GM12878 (cell line): ENCODE measurements around the gene PRICKLE3. TPM values are rescaled to one million over a fixed set of nuclear protein-coding genes. Genes with fewer than 3 reads are reported as not detected.

ENCODE experiments used
- ATAC-seq: fragments of 200-7000 bp; cut with Tn5 transposase; 3 replicates; pipeline ENCODE4 v1.9.1; 2020; ENCODE audit warnings: mild to moderate bottlenecking, moderate library complexity
- BruUV-seq: library from RNA; stranded (reverse); fragments of 400-500 nt; replicated peaks from 2 replicates; lab custom pipeline; 2021; lab: Mats Ljungman, UMichigan
- CTCF ChIA-PET: fragments of 300-600 bp; sonication (Branson Sonifier 250); formaldehyde crosslinking; extraction: SDS; loops from one replicate; lab custom pipeline; 2021; ENCODE audit warnings: inconsistent platforms; lab: Yijun Ruan, JAX
- POLR2A ChIA-PET: fragments of 350-600 bp; formaldehyde crosslinking; extraction: SDS; loops from one replicate; lab custom pipeline; 2021; ENCODE audit warnings: inconsistent platforms; lab: Charles Lee
- RAD21 ChIA-PET: fragments of 300-600 bp; sonication (Branson Sonifier 250); formaldehyde crosslinking; loops from one replicate; lab custom pipeline; 2023; ENCODE audit warnings: antibody characterized with exemption; ENCODE audit not compliant: unreplicated experiment; lab: Charles Lee
- SMC1A ChIA-PET: fragments of 300-600 bp; sonication (Branson Sonifier 250); formaldehyde crosslinking; loops from one replicate; lab custom pipeline; 2023; ENCODE audit not compliant: unreplicated experiment, uncharacterized antibody; lab: Charles Lee
- DNase-seq: peaks from one replicate; pipeline ENCODE4 v3.0.0-alpha.2; 2011; ENCODE audit warnings: low read depth, low spot score
- FAIRE-seq: peaks from 3 replicates; lab custom pipeline; 2011; peaks lifted over from hg19 to GRCh38; lab: Jason Lieb, UNC
- H2AFZ ChIP-seq: 2 replicates; pipeline ENCODE4 v1.6.0; 2011; ENCODE audit warnings: low read depth, low read length, control low read depth; ENCODE audit not compliant: control insufficient read depth
- H3K27ac ChIP-seq: 2 replicates; pipeline ENCODE4 v1.5.1; 2011; ENCODE audit warnings: control low read depth; ENCODE audit not compliant: control insufficient read depth, insufficient read depth
- H3K27me3 ChIP-seq, 2 experiments: replicated peaks in 1 of 2; 2 replicates each; pipeline versions ENCODE4 v1.6.0 to v1.6.1; 2011; ENCODE audit warnings: low read length in 1 of 2; ENCODE audit not compliant: control insufficient read depth in 2 of 2, insufficient read depth in 2 of 2
- H3K36me3 ChIP-seq, 2 experiments: 2 replicates each; pipeline ENCODE4 v1.5.1; 2011; ENCODE audit warnings: low read length in 1 of 2; ENCODE audit not compliant: control insufficient read depth in 2 of 2, insufficient read depth in 2 of 2
- H3K4me1 ChIP-seq: 2 replicates; pipeline ENCODE4 v1.6.1; 2011; ENCODE audit warnings: mild to moderate bottlenecking, low read length, moderate library complexity, mixed read lengths; ENCODE audit not compliant: control insufficient read depth, insufficient read depth
- H3K4me2 ChIP-seq: 2 replicates; pipeline ENCODE4 v1.6.0; 2011; ENCODE audit warnings: control low read depth; ENCODE audit not compliant: control insufficient read depth, insufficient read depth
- H3K4me3 ChIP-seq: fragments of 200-600 bp; sonication (generic); 2 replicates; pipeline ENCODE4 v1.5.1; 2016
- H3K79me2 ChIP-seq: 2 replicates; pipeline ENCODE4 v1.6.0; 2011; ENCODE audit warnings: low read length; ENCODE audit not compliant: control insufficient read depth, insufficient read depth
- H3K9ac ChIP-seq: 2 replicates; pipeline ENCODE4 v1.8.0; 2011; ENCODE audit warnings: low read length, control low read depth, mixed read lengths; ENCODE audit not compliant: control insufficient read depth, insufficient read depth
- H3K9me3 ChIP-seq: replicated peaks from 3 replicates; pipeline ENCODE4 v1.5.1; 2011; ENCODE audit warnings: mild to moderate bottlenecking, low read length; ENCODE audit not compliant: control insufficient read depth, insufficient read depth
- H4K20me1 ChIP-seq: 2 replicates; pipeline ENCODE4 v1.6.0; 2011; ENCODE audit not compliant: control insufficient read depth, insufficient read depth
- BHLHE40 ChIP-seq, 2 experiments: fragments of 450-650 bp in 1 of 2; IDR thresholded peaks; 2 replicates each; pipeline ENCODE4 v1.6.1; 2011 to 2017; ENCODE audit warnings: low read depth in 2 of 2, borderline replicate concordance in 1 of 2, improper control_type of control experiment in 1 of 2, low read length in 1 of 2, mild to moderate bottlenecking in 1 of 2
- EGR1 ChIP-seq, 2 experiments: IDR thresholded peaks; 1 replicate in 1 of 2; 2 replicates in 1 of 2; pipeline ENCODE4 v1.6.1; 2011 to 2012; ENCODE audit warnings: low read depth in 2 of 2, low read length in 2 of 2, borderline replicate concordance in 1 of 2, mild to moderate bottlenecking in 1 of 2, moderate library complexity in 1 of 2
- ETV6 ChIP-seq, 2 experiments: fragments of 450-650 bp in 1 of 2; IDR thresholded peaks in 1 of 2; conservative IDR thresholded peaks in 1 of 2; 2 replicates each; pipeline ENCODE4 v1.6.1; 2014; ENCODE audit warnings: antibody characterized with exemption in 1 of 2, borderline replicate concordance in 1 of 2, low read depth in 1 of 2, mild to moderate bottlenecking in 1 of 2, moderate library complexity in 1 of 2
- GABPA ChIP-seq: IDR thresholded peaks from 2 replicates; pipeline ENCODE4 v1.6.1; 2014; ENCODE audit warnings: antibody characterized with exemption, low read depth, mild to moderate bottlenecking, inconsistent platforms
- HDGF ChIP-seq: fragments of 450-650 bp; IDR thresholded peaks from 2 replicates; pipeline ENCODE4 v1.6.1; 2016; ENCODE audit warnings: antibody characterized with exemption
- MYC ChIP-seq: IDR thresholded peaks from 2 replicates; pipeline ENCODE4 v1.6.1; 2011; ENCODE audit warnings: mild to moderate bottlenecking, low read length, moderate library complexity, inconsistent platforms; ENCODE audit not compliant: insufficient read depth, insufficient replicate concordance, insufficient read length, severe bottlenecking
- NR2F1 ChIP-seq: fragments of 450-650 bp; conservative IDR thresholded peaks from 2 replicates; pipeline ENCODE4 v1.6.1; 2017; ENCODE audit warnings: mild to moderate bottlenecking
- RAD21 ChIP-seq: IDR thresholded peaks from 2 replicates; pipeline ENCODE4 v1.6.1; 2011; ENCODE audit warnings: mild to moderate bottlenecking, low read depth, low read length, moderate library complexity; ENCODE audit not compliant: insufficient read depth
- SMC3 ChIP-seq: IDR thresholded peaks from 2 replicates; pipeline ENCODE4 v1.6.1; 2011; ENCODE audit warnings: low read length, improper control_type of control experiment, borderline replicate concordance
- SRF ChIP-seq, 2 experiments: IDR thresholded peaks; 2 replicates each; pipeline ENCODE4 v1.6.1; 2011; ENCODE audit warnings: low read depth in 2 of 2, low read length in 2 of 2, mild to moderate bottlenecking in 1 of 2, moderate library complexity in 1 of 2
- STAT1 ChIP-seq: fragments of 450-650 bp; conservative IDR thresholded peaks from 2 replicates; pipeline ENCODE4 v1.6.1; 2014; ENCODE audit warnings: antibody characterized with exemption, mild to moderate bottlenecking
- ZNF207 ChIP-seq: fragments of 450-650 bp; IDR thresholded peaks from 2 replicates; pipeline ENCODE4 v1.6.1; 2014; ENCODE audit warnings: antibody characterized with exemption, mild to moderate bottlenecking, borderline replicate concordance
- ZNF622 ChIP-seq: fragments of 450-650 bp; IDR thresholded peaks from 2 replicates; pipeline ENCODE4 v1.6.1; 2017; ENCODE audit warnings: mild to moderate bottlenecking, inconsistent platforms
- WGBS: methylation state at CpG from one replicate; pipeline ENCODE4 v1.1.6; 2016; ENCODE audit warnings: low lambda C conversion rate; ENCODE audit not compliant: insufficient replicate concordance, insufficient coverage; ENCODE audit errors: missing lambda C conversion rate; 5-methylcytosine and 5-hydroxymethylcytosine counted together
- in situ Hi-C: fragments of 300-500 bp; cut with MboI; formaldehyde crosslinking; loops from 9 replicates; pipeline ENCODE4 v1.14.3; 2018; ENCODE audit warnings: mixed read lengths
- intact Hi-C: fragments of 100-400 bp; cut with micrococcal nuclease; formaldehyde crosslinking; loops from one replicate; pipeline ENCODE4 v1.14.2; 2022; ENCODE audit not compliant: unreplicated experiment
- polyA plus RNA-seq, 11 experiments: library from polyadenylated mRNA; depleted of rRNA in 4 of 11; unstranded in 6 of 11; stranded (reverse) in 5 of 11; fragments of >200 nt; fragmentation: Nextera tagmentation in 4 of 11; fragmentation: Illumina TruSeq in 1 of 11; extraction: Ambion mirVana in 4 of 11; extraction: Trizol in 1 of 11; gene quantifications; 1 replicate in 1 of 11; 2 replicates in 10 of 11; pipeline versions ENCODE4 v1.2.1 to v1.2.3, GENCODE V29; 2011 to 2016; ENCODE audit warnings: inconsistent platforms in 2 of 11, missing spikeins in 2 of 11, low read depth in 1 of 11
- total RNA-seq, 4 experiments: library from RNA; depleted of rRNA in 3 of 4; stranded (reverse); fragments of >200 nt in 3 of 4; fragmentation: Illumina TruSeq in 1 of 4; extraction: Trizol in 1 of 4; gene quantifications; 2 replicates each; pipeline versions ENCODE4 v1.2.1 to v1.2.3, GENCODE V29; 2013 to 2021

Gene PRICKLE3
- total and polyA plus RNA-seq, 10 of the 15 experiments (the other 5 are each of a cell fraction or from before 2014, with no cell fraction given): 0.69 to 17.4 (median 7.6) TPM

DNA sequence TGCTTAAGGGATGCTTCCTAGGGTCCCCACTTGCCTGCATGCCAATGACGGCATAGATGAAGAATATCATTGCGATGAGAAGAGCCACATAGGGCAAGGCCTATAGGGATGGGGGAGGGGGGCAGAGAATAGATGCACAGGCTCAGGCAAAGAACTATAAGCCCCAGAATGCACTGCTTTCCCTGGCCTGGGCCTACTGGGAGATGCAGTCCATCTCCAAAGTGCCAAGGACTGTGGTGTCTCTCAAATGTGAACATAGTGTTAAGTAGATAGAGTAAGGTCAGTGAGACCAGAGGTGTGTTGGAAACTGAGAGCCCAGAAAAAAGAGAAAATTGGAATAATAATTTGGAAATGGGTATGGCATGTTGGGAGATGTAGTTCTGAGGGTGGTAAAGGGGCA is 26.0 kb upstream of the PRICKLE3 start:
- DNase-seq (no peak), ATAC-seq (no peak)
- no peak overlapping the region for H3K4me3 ChIP-seq
- H3K9me3 ChIP-seq: no peaks in the 10 kb centered on the region
- POLR2A ChIA-PET: no interaction called here
- no TSS peak for BruUV-seq
- SMC1A ChIA-PET: no interaction called here
- H3K36me3 ChIP-seq: no peaks in the 10 kb centered on the region
- no peak overlapping the region for H2AFZ ChIP-seq
- no peaks in the 10 kb centered on the region for H3K79me2 ChIP-seq
- no peaks in the 10 kb centered on the region for H4K20me1 ChIP-seq
- H3K27ac ChIP-seq: no peak overlapping the region
- no peak overlapping the region for H3K4me2 ChIP-seq
- intact Hi-C loops: no loop called here
- RAD21 ChIA-PET: no interaction called here
- TF ChIP-seq HDGF: no peak
- TF ChIP-seq GABPA: no peak
- no peak for TF ChIP-seq SMC3
- TF ChIP-seq RAD21: no peak
- no peak for TF ChIP-seq ZNF207
- TF ChIP-seq ETV6 (conservative IDR thresholded peaks at IDR 0.05 in 1 of 2, IDR thresholded peaks at IDR 0.05 in 1 of 2; ENCODE audit: borderline replicate concordance in 1 of 2, low read depth in 1 of 2): no peak
- TF ChIP-seq SRF (IDR thresholded peaks at IDR 0.05; ENCODE audit: low read depth in 2 of 2, low read length in 2 of 2): no peak
- TF ChIP-seq ZNF622: no peak
- no peak for TF ChIP-seq NR2F1
- no peak for TF ChIP-seq STAT1
- no peak for TF ChIP-seq MYC
- TF ChIP-seq BHLHE40 (IDR thresholded peaks at IDR 0.05; ENCODE audit: borderline replicate concordance in 1 of 2, low read depth in 2 of 2, low read length in 1 of 2): no peak
- TF ChIP-seq EGR1 (IDR thresholded peaks at IDR 0.05; ENCODE audit: borderline replicate concordance in 1 of 2, low read depth in 2 of 2, low read length in 2 of 2): no peak
- TF ChIP-seq, all 136 proteins: peak for 0
- 48% methylated on average over 2 of the region's 2 CpGs for WGBS
- no peak for FAIRE-seq
- in situ Hi-C loops: no loop called here
- H3K4me1 ChIP-seq: no peaks in the 10 kb centered on the region
- CTCF ChIA-PET: no interaction called here
- H3K27me3 ChIP-seq: no peaks in the 10 kb centered on the region
- no peak overlapping the region for H3K9ac ChIP-seq
